Eye (tissue), 1 donor: Measurements from ENCODE around the gene ZFYVE21.

ENCODE experiments used
- DNase-seq: peaks from one replicate; pipeline ENCODE4 v3.0.0-alpha.2; 2015

ZFYVE21 gene

DNA sequence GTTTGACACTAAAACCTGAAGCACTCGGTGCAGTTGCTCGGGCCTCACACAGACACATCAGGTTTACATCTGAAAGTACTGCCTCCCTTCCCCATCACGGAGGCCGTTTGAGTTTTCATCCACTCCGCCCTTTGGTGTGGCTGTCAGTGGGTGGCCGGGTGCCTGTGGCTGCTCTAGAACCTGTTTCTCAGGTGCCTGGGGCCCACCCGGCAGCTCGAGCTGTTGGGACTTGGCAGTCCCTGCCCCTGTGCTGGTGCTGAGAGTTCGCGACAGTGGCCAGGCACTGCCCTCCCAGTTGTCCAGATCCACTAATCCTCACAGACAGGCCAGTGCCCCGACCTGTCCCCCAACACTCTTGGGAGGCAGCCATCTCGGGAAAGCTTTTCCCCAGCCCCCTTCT lies 22.7 kb upstream of the ZFYVE21 start:
- DNase-seq: no peak

- no peak for DNase-seq
These were observed 22.1 kb upstream of the ZFYVE21 start for GRCh38 chr14:103693515-103693914.

- no peak for DNase-seq
These were observed 21.0 kb upstream of the ZFYVE21 start for GRCh38 chr14:103694572-103695026.

DNA sequence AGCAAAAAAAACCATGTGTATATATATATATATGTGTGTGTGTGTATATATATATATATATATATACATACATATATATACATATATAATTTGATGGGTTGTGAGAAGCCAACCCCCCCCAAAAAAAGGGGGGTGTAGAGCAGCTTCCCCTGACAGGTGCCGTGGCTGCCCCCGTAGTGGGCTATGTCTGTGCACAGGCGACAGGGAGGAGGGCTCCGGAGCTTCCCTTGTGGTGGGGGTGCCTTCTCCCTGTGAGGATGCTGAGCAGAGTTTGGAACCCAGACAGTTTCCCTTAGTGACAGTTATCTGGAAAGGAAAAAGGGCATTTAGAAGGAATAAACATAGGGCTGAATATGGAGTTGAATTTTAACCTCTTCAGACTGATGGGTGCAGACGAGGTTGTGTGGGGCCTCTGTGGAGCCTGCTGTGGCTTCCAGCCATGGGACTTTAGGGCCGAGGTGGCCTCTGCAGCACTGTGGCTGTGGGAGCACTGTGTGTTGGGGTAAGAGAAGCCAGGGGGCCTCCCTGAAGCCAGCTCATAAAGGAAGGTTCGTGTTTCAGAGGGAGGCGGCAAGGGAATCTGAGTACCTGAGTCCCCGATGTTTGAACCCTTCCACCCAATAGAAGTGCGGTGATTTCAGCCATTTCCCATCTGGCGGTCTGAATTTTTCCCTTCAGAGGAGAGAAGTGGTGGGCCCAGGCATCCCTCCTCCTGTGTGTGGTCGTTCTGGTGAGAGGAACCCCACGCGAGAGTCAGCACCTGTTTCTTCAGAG lies 20.1 kb upstream of the ZFYVE21 start:
- peak; percentile 33 for DNase-seq

- peak; percentile 42 for DNase-seq
These were observed 19.6 kb upstream of the ZFYVE21 start for GRCh38 chr14:103696070-103696402.

- DNase-seq: peak; percentile 58
These were observed 19.0 kb upstream of the ZFYVE21 start for GRCh38 chr14:103696466-103697071.

DNA sequence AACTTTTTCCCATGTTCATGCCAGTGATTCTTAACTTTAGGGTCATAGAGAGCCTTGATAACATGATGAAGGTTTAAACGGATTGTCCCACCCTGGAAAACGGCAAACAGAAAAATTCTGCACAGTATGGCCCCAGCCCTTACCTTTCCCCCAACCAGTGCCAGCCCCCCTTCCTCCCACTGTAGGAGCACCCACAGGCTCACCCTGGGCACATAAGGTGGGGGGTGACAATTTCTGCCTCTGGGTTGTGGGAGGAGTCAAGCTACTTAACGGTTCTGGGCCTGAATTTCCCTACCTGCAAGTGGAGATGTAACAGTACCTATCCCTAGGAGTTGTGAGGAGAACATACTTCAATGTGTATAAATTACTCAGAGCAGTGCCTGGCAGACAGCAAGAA lies 18.4 kb upstream of the ZFYVE21 start:
- DNase-seq: no peak

- DNase-seq: no peak
These were observed 17.8 kb upstream of the ZFYVE21 start for GRCh38 chr14:103697603-103698379.

- DNase-seq: no peak
These were observed 17.0 kb upstream of the ZFYVE21 start for GRCh38 chr14:103698380-103699260.

GRCh38 chr14:103699261-103699661 lies 16.3 kb upstream of the ZFYVE21 start:
- no peak for DNase-seq

DNA sequence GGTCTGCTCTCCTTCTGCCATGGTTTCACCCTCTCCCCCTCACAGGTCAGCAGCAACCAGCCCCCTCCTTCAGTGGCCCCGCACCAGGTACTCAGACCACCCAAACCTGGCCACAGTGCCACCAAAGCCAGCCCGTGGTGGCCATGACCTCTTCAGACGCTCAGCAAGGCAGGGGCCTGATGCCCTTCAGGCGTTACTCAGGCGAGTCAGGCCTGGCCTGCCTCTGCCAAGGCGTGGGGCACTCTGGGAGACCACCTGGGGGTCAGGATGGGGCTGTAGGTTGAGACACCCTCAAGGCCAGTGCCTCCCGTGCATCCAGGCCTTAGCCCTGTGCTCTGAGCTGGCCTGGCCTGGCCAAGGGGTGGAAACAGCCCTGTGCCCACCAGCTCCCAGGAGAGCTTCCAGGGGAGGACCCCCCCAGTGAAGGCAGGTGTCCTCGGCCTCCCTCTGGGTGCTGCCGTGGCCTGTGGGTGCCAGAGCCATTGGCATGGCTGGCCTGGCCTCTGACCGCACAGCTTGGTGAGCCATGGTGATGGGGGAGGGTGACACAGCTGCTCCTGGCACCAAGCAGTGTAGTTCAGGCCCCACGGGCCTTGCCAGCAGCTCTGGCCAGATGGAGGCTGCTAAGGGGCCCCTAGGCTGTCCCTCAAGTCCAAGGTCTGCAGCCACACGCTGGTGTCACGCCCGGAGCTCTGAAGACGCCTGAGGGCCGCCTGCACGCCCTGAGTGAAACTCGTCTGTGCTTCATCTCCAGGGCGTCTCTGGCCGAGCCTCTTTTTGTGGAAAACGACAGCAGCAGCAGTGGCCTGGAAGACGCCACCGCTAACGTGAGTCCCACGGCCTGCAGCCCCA lies 15.5 kb upstream of the ZFYVE21 start:
- no peak for DNase-seq

DNA sequence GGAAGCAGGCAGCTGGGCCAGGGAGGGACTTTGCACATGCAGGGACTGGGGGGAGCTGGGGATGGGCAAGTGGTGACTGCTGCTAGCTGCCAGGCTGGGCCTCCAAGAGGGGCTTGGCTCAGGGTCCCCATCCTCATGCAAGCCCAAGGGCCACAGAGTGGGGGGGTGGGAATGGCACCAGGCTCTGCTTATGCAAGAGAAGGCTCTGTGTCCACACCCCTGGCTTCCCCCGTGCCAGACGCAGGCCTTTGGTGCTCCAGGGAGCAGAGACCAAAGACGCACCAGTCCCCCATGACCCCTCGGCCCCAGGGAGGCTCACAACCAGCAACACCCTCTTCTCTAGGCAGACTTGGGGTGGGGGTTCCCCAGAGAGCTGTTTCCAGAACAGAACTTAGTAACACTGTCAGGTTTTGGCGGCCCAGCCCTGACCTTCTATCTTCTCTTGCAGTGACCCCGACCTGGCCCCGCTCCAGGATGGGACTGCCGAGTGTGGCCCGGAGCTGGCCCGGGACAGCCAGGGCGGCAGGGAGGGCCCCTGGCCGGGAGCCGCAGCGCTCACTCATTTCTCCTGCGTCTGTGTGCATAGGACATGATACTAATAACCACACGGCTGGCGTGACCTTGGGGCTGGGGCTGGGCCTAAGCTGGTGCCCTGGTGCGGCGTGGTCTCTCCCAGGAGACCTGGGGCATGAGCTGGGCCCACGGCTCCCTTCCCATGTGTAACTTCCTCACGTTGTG lies 14.7 kb upstream of the ZFYVE21 start:
- no peak for DNase-seq

DNA sequence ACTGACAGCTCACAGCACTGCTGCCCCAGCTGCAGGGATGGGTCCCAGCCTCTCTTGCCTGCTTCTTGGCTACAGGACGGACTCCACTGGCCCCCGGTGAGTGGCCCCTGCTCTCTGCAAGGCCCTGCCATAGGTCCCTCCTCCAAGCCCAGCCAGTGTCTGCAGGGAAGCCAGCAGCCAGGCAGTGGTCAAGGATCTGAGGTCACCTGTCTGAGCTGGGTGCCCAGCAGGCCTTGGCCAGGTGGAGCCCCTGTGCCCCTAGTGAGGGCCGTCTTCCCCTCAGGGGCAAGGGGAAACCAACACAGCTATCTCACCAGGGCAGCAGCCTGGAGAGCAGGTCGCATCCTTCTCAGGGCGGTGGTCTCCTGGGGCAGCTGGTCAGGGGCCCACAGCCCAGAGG lies 13.5 kb upstream of the ZFYVE21 start:
- no peak for DNase-seq

DNA sequence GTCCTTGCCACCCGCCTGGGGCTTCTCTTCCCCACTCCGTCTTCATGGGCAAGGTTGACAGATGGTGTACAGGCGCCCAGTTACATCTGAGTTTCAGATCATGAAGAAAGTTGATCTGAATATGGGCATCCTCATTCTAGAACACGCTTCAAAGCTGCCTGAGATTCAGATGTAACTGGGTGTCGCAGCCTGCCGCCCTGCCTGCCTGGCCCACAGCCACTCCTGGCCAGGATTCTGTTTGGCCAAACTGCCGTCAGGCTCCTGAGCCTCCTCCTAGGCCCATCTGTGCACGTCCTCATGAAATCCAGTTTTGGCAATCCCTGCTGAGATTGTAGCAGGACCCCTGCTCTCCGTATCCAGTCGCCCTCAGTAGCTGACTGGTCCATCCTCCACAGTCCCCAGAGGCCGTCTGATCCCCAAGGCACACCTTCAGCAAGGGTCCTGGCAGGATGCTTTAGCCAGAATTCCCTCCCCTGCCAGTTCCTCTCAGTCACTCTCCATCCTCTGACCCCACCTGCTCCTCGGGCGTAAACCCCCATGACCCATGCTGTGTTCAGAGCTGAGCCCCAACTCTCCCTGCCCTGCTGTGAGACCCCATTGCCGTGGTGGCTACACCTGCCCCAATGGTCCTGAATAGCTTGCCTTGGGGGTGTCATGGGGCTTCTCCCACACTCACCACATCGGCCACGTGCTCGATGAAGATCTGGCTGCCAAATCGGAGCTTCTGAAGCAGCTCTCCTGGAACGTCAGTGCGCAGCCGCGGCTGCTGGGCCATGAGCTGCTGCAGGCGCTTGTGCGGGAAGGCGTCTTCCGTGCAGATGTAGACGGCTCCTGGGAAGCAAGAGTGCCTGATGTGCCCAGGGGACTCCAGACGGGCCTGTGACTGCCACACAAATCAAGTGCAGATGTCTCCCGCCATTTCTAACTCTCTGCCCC lies 12.8 kb upstream of the ZFYVE21 start:
- DNase-seq: no peak

GRCh38 chr14:103703433-103704385 lies 11.9 kb upstream of the ZFYVE21 start:
- no peak for DNase-seq

- no peak for DNase-seq
These were observed 10.9 kb upstream of the ZFYVE21 start for GRCh38 chr14:103704708-103705107.

DNA sequence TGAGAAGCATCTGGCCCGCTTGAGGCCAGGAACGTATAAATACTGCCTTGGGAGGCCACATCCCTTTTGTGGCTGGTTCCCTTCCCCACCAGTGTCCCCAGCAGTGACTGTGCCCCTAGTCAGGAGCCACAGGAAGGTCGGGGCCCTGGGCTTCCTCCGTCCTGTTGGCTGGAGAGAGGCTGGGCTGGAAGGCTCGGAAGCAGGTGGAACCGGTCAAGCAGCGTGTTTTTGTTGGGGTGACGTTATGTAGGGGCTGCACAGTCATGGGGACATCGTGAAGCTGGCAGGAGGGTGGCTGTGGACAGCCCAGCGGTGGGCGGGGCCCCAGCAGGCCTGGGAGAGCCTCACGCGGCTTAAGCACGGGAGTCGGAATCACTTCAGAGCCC lies 10.5 kb upstream of the ZFYVE21 start:
- no peak for DNase-seq

DNA sequence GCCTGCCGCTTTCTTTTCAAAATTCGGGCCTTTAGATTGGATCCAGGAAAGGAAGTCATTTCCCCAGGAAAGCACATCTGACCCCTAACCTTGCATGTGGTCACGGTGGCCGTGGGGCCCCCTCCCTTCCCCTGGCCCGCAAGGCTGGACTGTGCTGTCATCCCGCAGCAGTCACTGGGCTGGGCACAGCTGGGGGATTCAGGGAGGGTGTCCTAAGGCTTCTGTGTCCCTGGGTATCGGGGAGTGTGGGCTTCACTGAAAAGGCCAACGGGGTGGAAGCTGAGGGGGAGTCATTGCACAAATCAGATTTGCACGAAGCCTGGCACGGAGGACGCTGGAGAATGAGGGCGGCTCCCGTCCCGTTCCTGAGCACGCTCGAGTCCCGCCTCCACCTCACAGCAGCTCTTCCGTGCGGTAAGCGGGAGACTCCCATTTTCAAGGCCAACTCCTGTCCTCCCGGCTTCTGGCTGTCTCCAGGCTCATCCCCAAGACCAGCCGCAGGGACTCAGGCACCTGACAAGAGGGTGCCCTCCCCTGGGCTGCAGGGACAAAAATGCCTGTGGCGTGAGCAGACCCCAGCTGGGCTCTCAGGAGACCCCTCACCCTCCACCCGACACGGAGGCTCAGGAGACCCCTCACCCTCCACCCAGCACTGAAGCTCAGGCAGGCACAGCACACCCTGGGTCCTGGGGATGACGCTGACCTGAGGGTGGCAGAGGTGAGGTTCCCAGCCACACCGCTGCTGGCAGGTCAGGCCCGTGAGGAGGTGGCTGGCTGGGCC lies 9.9 kb upstream of the ZFYVE21 start:
- no peak for DNase-seq
